HEK293T (cell line): ENCODE measurements around the gene CEP89.

Source experiments
- ARNT ChIP-seq: fragments of 450-650 bp; IDR thresholded peaks from 2 replicates; pipeline ENCODE4 v1.6.1; 2017; ENCODE audit warnings: mild to moderate bottlenecking
- HDGF ChIP-seq: fragments of 450-650 bp; IDR thresholded peaks from 2 replicates; pipeline ENCODE4 v1.6.1; 2017; ENCODE audit warnings: antibody characterized with exemption, borderline replicate concordance
- SP1 ChIP-seq: fragments of 450-650 bp; IDR thresholded peaks from 2 replicates; pipeline ENCODE4 v1.6.1; 2017
- ZNF384 ChIP-seq: fragments of 450-650 bp; IDR thresholded peaks from 2 replicates; pipeline ENCODE4 v1.6.1; 2016

- TF ChIP-seq ZNF384 (no peak), ARNT (no peak), HDGF (no peak), SP1 (no peak)
Observed at GRCh38 chr19:32988724-32989123, 17.0 kb upstream of the CEP89 start.
